OCI-LY7 (cell line): ENCODE results near the gene HIVEP3. TPM values are rescaled to one million over a fixed set of nuclear protein-coding genes. Genes with fewer than 3 reads are reported as not detected.

ENCODE experiments used
- BruUV-seq: library from RNA; stranded (reverse); fragments of 400-500 nt; replicated peaks from 2 replicates; lab custom pipeline; 2021; lab: Mats Ljungman, UMichigan
- CTCF ChIA-PET: fragments of 300-600 bp; sonication (Branson Sonifier 250); formaldehyde crosslinking; loops from one replicate; lab custom pipeline; 2022; ENCODE audit warnings: antibody characterized with exemption; ENCODE audit not compliant: unreplicated experiment; lab: Charles Lee
- POLR2A ChIA-PET: fragments of 300-600 bp; sonication (Branson Sonifier 250); formaldehyde crosslinking; loops from one replicate; lab custom pipeline; 2022; ENCODE audit warnings: antibody characterized with exemption; lab: Charles Lee
- DNase-seq: peaks from one replicate; pipeline ENCODE4 v3.0.0-alpha.2; 2015; ENCODE audit warnings: low spot score
- H2AFZ ChIP-seq: fragments of 200-600 bp; sonication (generic), shearing (Covaris generic); 2 replicates; pipeline ENCODE4 v1.6.1; 2014; ENCODE audit warnings: mild to moderate bottlenecking, antibody characterized with exemption, low read length, moderate library complexity
- H3K27ac ChIP-seq: fragments of 200-600 bp; sonication (generic); 2 replicates; pipeline ENCODE4 v1.5.1; 2014; ENCODE audit warnings: mixed run types, low read depth, mild to moderate bottlenecking, moderate library complexity, low read length, inconsistent platforms; ENCODE audit not compliant: poor library complexity, severe bottlenecking
- H3K36me3 ChIP-seq: fragments of 200-600 bp; sonication (generic); 2 replicates; pipeline ENCODE4 v1.6.1; 2014; ENCODE audit warnings: mild to moderate bottlenecking, antibody characterized with exemption, low read length, moderate library complexity, mixed read lengths; ENCODE audit not compliant: insufficient read depth
- H3K4me1 ChIP-seq: fragments of 200-600 bp; sonication (generic); 2 replicates; pipeline ENCODE4 v1.5.1; 2014; ENCODE audit warnings: mild to moderate bottlenecking, low read length; ENCODE audit not compliant: insufficient read depth, poor library complexity, severe bottlenecking
- H3K4me2 ChIP-seq: fragments of 200-600 bp; sonication (generic); 2 replicates; pipeline ENCODE4 v1.6.1; 2014; ENCODE audit warnings: mild to moderate bottlenecking, low read length
- H3K4me3 ChIP-seq: fragments of 200-600 bp; sonication (generic); 2 replicates; pipeline ENCODE4 v1.5.1; 2014; ENCODE audit warnings: mild to moderate bottlenecking, low read depth, low read length; ENCODE audit not compliant: poor library complexity, severe bottlenecking
- H3K79me2 ChIP-seq: fragments of 200-600 bp; sonication (generic); 2 replicates; pipeline ENCODE4 v1.6.1; 2016; ENCODE audit warnings: low read depth, mild to moderate bottlenecking, low read length, moderate library complexity, mixed read lengths; ENCODE audit not compliant: insufficient read depth
- H3K9me2 ChIP-seq: fragments of 200-600 bp; sonication (generic); 2 replicates; pipeline ENCODE4 v1.6.1; 2016; ENCODE audit warnings: mild to moderate bottlenecking, low read length, mixed read lengths; ENCODE audit not compliant: insufficient read depth
- H3K9me3 ChIP-seq: fragments of 200-600 bp; sonication (generic); 2 replicates; pipeline ENCODE4 v1.6.1; 2014; ENCODE audit warnings: mild to moderate bottlenecking, mixed run types, low read length, mixed read lengths
- H4K20me1 ChIP-seq: fragments of 200-600 bp; sonication (generic); 2 replicates; pipeline ENCODE4 v1.6.1; 2014; ENCODE audit warnings: mild to moderate bottlenecking, antibody characterized with exemption, low read length, moderate library complexity, mixed read lengths; ENCODE audit not compliant: insufficient read depth
- CTCF ChIP-seq: fragments of 200-600 bp; sonication (generic); conservative IDR thresholded peaks from 2 replicates; pipeline ENCODE4 v1.5.1; 2014; ENCODE audit warnings: mild to moderate bottlenecking, antibody characterized with exemption, low read length, moderate library complexity, mixed read lengths
- EZH2phosphoT487 ChIP-seq: fragments of 200-600 bp; sonication (generic); IDR thresholded peaks from 2 replicates; pipeline ENCODE4 v1.6.1; 2018; ENCODE audit warnings: low read depth, borderline replicate concordance, mild to moderate bottlenecking, mixed run types, antibody characterized with exemption, low read length, moderate library complexity, mixed read lengths
- intact Hi-C: fragments of 100-400 bp; cut with micrococcal nuclease; formaldehyde crosslinking; loops from one replicate; pipeline ENCODE4 v1.10.0; 2022; ENCODE audit not compliant: unreplicated experiment
- total RNA-seq, 2 experiments: library from RNA; depleted of rRNA in 1 of 2; stranded (reverse); fragments of >200 nt in 1 of 2; shearing (Covaris generic) in 1 of 2; gene quantifications; 2 replicates each; pipeline ENCODE4 v1.2.3, GENCODE V29; 2014 to 2022

The HIVEP3 gene
- total RNA-seq, 2 experiments from 2014 or later = 0.53 to 0.60 TPM

- no TSS peak for BruUV-seq
- H3K4me3 ChIP-seq = no peak overlapping the region
- no peak overlapping the region for H3K4me2 ChIP-seq
- TF ChIP-seq EZH2phosphoT487 (no peak), CTCF (no peak)
- ChIA-PET POLR2A (no interaction called here), CTCF (no interaction called here)
- H4K20me1 ChIP-seq = no peaks in the 10 kb centered on the region
- no peaks in the 10 kb centered on the region for H3K9me3 ChIP-seq
- H3K79me2 ChIP-seq = no peaks in the 10 kb centered on the region
- no peaks in the 10 kb centered on the region for H3K4me1 ChIP-seq
- no peaks in the 10 kb centered on the region for H3K36me3 ChIP-seq
- intact Hi-C loops = no loop called here
- no peak overlapping the region for H2AFZ ChIP-seq
- DNase-seq = no peak
- no peak overlapping the region for H3K27ac ChIP-seq
- no peaks in the 10 kb centered on the region for H3K9me2 ChIP-seq
Measured at GRCh38 chr1:41809692-41810091, 109.0 kb downstream of the HIVEP3 start.

- Histone ChIP-seq H3K27ac (no peak overlapping the region), H3K4me3 (no peak overlapping the region), H3K9me2 (no peaks in the 10 kb centered on the region), H3K4me2 (no peak overlapping the region), H3K36me3 (no peaks in the 10 kb centered on the region), H4K20me1 (no peaks in the 10 kb centered on the region), H3K9me3 (no peaks in the 10 kb centered on the region), H3K4me1 (peaks cover 21% of the 10 kb centered on the region), H2AFZ (no peak overlapping the region), H3K79me2 (no peaks in the 10 kb centered on the region)
- CTCF ChIA-PET = no interaction called here
- intact Hi-C loops = no loop called here
- DNase-seq = no peak
- no TSS peak for BruUV-seq
- TF ChIP-seq EZH2phosphoT487 (no peak), CTCF (no peak)
- POLR2A ChIA-PET = no interaction called here
Measured at GRCh38 chr1:41807390-41807789, 111.3 kb downstream of the HIVEP3 start.

- H3K9me3 ChIP-seq = no peaks in the 10 kb centered on the region
- H2AFZ ChIP-seq = no peak overlapping the region
- no peak overlapping the region for H3K27ac ChIP-seq
- intact Hi-C loops = no loop called here
- no peaks in the 10 kb centered on the region for H3K9me2 ChIP-seq
- no peaks in the 10 kb centered on the region for H4K20me1 ChIP-seq
- no peaks in the 10 kb centered on the region for H3K79me2 ChIP-seq
- ChIA-PET POLR2A (no interaction called here), CTCF (no interaction called here)
- DNase-seq = no peak
- H3K4me3 ChIP-seq = no peak overlapping the region
- TF ChIP-seq EZH2phosphoT487 (no peak), CTCF (no peak)
- no peak overlapping the region for H3K4me2 ChIP-seq
- no TSS peak for BruUV-seq
- peaks cover 29% of the 10 kb centered on the region for H3K4me1 ChIP-seq
- H3K36me3 ChIP-seq = no peaks in the 10 kb centered on the region
Measured at GRCh38 chr1:41806472-41807155, 112.1 kb downstream of the HIVEP3 start.
